SK-N-SH treated with all-trans-retinoic acid at 6 μM for 48 hours (cell line): ENCODE measurements around the gene FAM174A.

ENCODE experiments used
- CSRNP3 ChIP-seq: fragments of 250-450 bp; sonication (Bioruptor Pico); IDR thresholded peaks from 2 replicates; pipeline ENCODE4 v1.5.1; 2021; ENCODE audit warnings: mild to moderate bottlenecking, moderate library complexity
- PATZ1 ChIP-seq: fragments of 250-450 bp; sonication (Bioruptor Pico); IDR thresholded peaks from 2 replicates; pipeline ENCODE4 v1.8.0; 2020; ENCODE audit warnings: mild to moderate bottlenecking, moderate library complexity, borderline replicate concordance
- RARB ChIP-seq: fragments of 250-450 bp; sonication (Bioruptor Pico); IDR thresholded peaks from 2 replicates; pipeline ENCODE4 v1.8.0; 2021; ENCODE audit warnings: mild to moderate bottlenecking, moderate library complexity
- ZNF70 ChIP-seq: fragments of 450-650 bp; formaldehyde crosslinking; IDR thresholded peaks from 2 replicates; pipeline ENCODE4 v1.5.0; 2020; ENCODE audit warnings: mild to moderate bottlenecking, moderate library complexity

- TF ChIP-seq PATZ1 (CRISPR knock-in tag) = no peak
- TF ChIP-seq ZNF70 (CRISPR knock-in tag) = no peak
- no peak for TF ChIP-seq RARB (CRISPR knock-in tag)
- TF ChIP-seq CSRNP3 (CRISPR knock-in tag) = no peak
Measured at GRCh38 chr5:100517301-100517974, 17.7 kb upstream of the FAM174A start.
